GM12878 (cell line): ENCODE results near the gene ITIH2. TPM values are rescaled to one million over a fixed set of nuclear protein-coding genes. Genes with fewer than 3 reads are reported as not detected.

Source experiments
- CBX5 ChIP-seq: sonication (generic); IDR thresholded peaks from 2 replicates; pipeline ENCODE4 v1.6.1; 2016; ENCODE audit warnings: low read depth, moderate library complexity, mild to moderate bottlenecking, inconsistent platforms
- ESRRA ChIP-seq: IDR thresholded peaks from 2 replicates; pipeline ENCODE4 v1.6.1; 2012; ENCODE audit warnings: mild to moderate bottlenecking, low read length, improper control_type of control experiment
- MTA3 ChIP-seq: IDR thresholded peaks from 2 replicates; pipeline ENCODE4 v1.6.1; 2012; ENCODE audit warnings: low read length, inconsistent platforms, borderline replicate concordance
- PAX5 ChIP-seq: IDR thresholded peaks from 2 replicates; pipeline ENCODE4 v1.6.1; 2011; ENCODE audit warnings: low read depth, low read length, borderline replicate concordance
- POLR2A ChIP-seq: IDR thresholded peaks from 2 replicates; pipeline ENCODE4 v1.6.1; 2011; ENCODE audit warnings: low read depth, mild to moderate bottlenecking, low read length
- STAT3 ChIP-seq: IDR thresholded peaks from 2 replicates; pipeline ENCODE4 v1.6.1; 2011; ENCODE audit warnings: low read depth, low read length, improper control_type of control experiment
- ZNF24 ChIP-seq: fragments of 450-650 bp; IDR thresholded peaks from 2 replicates; pipeline ENCODE4 v1.6.1; 2017; ENCODE audit warnings: antibody characterized with exemption, mild to moderate bottlenecking
- ZZZ3 ChIP-seq: IDR thresholded peaks from 2 replicates; pipeline ENCODE4 v1.6.1; 2011; ENCODE audit warnings: low read depth; ENCODE audit not compliant: control insufficient read depth, insufficient read length
- polyA plus RNA-seq, 11 experiments: library from polyadenylated mRNA; depleted of rRNA in 4 of 11; unstranded in 6 of 11; stranded (reverse) in 5 of 11; fragments of >200 nt; fragmentation: Nextera tagmentation in 4 of 11; fragmentation: Illumina TruSeq in 1 of 11; extraction: Ambion mirVana in 4 of 11; extraction: Trizol in 1 of 11; gene quantifications; 1 replicate in 1 of 11; 2 replicates in 10 of 11; pipeline versions ENCODE4 v1.2.1 to v1.2.3, GENCODE V29; 2011 to 2016; ENCODE audit warnings: inconsistent platforms in 2 of 11, missing spikeins in 2 of 11, low read depth in 1 of 11
- total RNA-seq, 4 experiments: library from RNA; depleted of rRNA in 3 of 4; stranded (reverse); fragments of >200 nt in 3 of 4; fragmentation: Illumina TruSeq in 1 of 4; extraction: Trizol in 1 of 4; gene quantifications; 2 replicates each; pipeline versions ENCODE4 v1.2.1 to v1.2.3, GENCODE V29; 2013 to 2021
- TF ChIP-seq, protein P1 (sequence below): fragments of 450-650 bp; IDR thresholded peaks from 2 replicates; pipeline ENCODE4 v1.6.1; 2016; ENCODE audit warnings: mild to moderate bottlenecking
- TF ChIP-seq, protein P2 (sequence below): fragments of 450-650 bp; IDR thresholded peaks from 2 replicates; pipeline ENCODE4 v1.6.1; 2017; ENCODE audit warnings: mild to moderate bottlenecking, moderate library complexity
- TF ChIP-seq, protein P3 (sequence below), 3 experiments: IDR thresholded peaks in 2 of 3; conservative IDR thresholded peaks in 1 of 3; 2 replicates each; pipeline ENCODE4 v1.5.1; 2011; ENCODE audit warnings: low read depth in 3 of 3, low read length in 3 of 3, mild to moderate bottlenecking in 3 of 3, control low read depth in 2 of 3, moderate library complexity in 2 of 3, inconsistent platforms in 1 of 3, mixed read lengths in 1 of 3; ENCODE audit not compliant: control insufficient read depth in 2 of 3, insufficient read depth in 1 of 3; ENCODE audit errors: extremely low read depth in 1 of 3
- TF ChIP-seq, protein P4 (sequence below): fragments of 450-650 bp; IDR thresholded peaks from 2 replicates; pipeline ENCODE4 v1.6.1; 2014; ENCODE audit warnings: mild to moderate bottlenecking

ITIH2 gene
- total and polyA plus RNA-seq, 10 of the 15 experiments (the other 5 are each of a cell fraction or from before 2014, with no cell fraction given), result 0.05 to 0.72 (median 0.53) TPM; not detected in 7

DNA sequence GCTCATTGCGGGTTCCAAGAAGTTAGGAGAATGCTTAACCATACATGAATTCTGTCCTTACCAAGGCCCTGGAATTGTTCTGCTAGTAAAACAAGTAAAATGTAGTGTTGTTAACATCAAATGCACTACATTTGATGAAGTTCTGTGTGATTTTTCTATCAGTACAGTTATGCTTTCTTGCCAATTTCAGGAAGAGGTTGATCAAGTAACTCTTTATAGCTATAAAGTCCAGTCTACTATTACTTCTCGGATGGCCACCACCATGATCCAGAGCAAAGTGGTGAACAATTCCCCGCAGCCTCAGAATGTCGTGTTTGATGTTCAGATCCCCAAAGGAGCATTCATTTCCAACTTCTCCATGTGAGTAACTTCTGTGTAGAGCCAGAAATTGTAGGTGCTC, 5.7 kb downstream of the ITIH2 start (continued):
- TF ChIP-seq, protein P1, sequence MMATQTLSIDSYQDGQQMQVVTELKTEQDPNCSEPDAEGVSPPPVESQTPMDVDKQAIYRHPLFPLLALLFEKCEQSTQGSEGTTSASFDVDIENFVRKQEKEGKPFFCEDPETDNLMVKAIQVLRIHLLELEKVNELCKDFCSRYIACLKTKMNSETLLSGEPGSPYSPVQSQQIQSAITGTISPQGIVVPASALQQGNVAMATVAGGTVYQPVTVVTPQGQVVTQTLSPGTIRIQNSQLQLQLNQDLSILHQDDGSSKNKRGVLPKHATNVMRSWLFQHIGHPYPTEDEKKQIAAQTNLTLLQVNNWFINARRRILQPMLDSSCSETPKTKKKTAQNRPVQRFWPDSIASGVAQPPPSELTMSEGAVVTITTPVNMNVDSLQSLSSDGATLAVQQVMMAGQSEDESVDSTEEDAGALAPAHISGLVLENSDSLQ, result no peak
- TF ChIP-seq MTA3 (no peak), ESRRA (no peak), ZNF24 (no peak), POLR2A (no peak), ZZZ3 (no peak), STAT3 (no peak), PAX5 (no peak), CBX5 (no peak)
- TF ChIP-seq, protein P2, sequence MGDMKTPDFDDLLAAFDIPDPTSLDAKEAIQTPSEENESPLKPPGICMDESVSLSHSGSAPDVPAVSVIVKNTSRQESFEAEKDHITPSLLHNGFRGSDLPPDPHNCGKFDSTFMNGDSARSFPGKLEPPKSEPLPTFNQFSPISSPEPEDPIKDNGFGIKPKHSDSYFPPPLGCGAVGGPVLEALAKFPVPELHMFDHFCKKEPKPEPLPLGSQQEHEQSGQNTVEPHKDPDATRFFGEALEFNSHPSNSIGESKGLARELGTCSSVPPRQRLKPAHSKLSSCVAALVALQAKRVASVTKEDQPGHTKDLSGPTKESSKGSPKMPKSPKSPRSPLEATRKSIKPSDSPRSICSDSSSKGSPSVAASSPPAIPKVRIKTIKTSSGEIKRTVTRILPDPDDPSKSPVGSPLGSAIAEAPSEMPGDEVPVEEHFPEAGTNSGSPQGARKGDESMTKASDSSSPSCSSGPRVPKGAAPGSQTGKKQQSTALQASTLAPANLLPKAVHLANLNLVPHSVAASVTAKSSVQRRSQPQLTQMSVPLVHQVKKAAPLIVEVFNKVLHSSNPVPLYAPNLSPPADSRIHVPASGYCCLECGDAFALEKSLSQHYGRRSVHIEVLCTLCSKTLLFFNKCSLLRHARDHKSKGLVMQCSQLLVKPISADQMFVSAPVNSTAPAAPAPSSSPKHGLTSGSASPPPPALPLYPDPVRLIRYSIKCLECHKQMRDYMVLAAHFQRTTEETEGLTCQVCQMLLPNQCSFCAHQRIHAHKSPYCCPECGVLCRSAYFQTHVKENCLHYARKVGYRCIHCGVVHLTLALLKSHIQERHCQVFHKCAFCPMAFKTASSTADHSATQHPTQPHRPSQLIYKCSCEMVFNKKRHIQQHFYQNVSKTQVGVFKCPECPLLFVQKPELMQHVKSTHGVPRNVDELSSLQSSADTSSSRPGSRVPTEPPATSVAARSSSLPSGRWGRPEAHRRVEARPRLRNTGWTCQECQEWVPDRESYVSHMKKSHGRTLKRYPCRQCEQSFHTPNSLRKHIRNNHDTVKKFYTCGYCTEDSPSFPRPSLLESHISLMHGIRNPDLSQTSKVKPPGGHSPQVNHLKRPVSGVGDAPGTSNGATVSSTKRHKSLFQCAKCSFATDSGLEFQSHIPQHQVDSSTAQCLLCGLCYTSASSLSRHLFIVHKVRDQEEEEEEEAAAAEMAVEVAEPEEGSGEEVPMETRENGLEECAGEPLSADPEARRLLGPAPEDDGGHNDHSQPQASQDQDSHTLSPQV, result no peak
- TF ChIP-seq, protein P3, sequence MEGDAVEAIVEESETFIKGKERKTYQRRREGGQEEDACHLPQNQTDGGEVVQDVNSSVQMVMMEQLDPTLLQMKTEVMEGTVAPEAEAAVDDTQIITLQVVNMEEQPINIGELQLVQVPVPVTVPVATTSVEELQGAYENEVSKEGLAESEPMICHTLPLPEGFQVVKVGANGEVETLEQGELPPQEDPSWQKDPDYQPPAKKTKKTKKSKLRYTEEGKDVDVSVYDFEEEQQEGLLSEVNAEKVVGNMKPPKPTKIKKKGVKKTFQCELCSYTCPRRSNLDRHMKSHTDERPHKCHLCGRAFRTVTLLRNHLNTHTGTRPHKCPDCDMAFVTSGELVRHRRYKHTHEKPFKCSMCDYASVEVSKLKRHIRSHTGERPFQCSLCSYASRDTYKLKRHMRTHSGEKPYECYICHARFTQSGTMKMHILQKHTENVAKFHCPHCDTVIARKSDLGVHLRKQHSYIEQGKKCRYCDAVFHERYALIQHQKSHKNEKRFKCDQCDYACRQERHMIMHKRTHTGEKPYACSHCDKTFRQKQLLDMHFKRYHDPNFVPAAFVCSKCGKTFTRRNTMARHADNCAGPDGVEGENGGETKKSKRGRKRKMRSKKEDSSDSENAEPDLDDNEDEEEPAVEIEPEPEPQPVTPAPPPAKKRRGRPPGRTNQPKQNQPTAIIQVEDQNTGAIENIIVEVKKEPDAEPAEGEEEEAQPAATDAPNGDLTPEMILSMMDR (IDR thresholded peaks at IDR 0.05 in 2 of 3, conservative IDR thresholded peaks at IDR 0.05 in 1 of 3; ENCODE audit: control insufficient read depth in 2 of 3, extremely low read depth in 1 of 3, insufficient read depth in 1 of 3, low read depth in 3 of 3, low read length in 3 of 3), result no peak
- TF ChIP-seq, protein P4, sequence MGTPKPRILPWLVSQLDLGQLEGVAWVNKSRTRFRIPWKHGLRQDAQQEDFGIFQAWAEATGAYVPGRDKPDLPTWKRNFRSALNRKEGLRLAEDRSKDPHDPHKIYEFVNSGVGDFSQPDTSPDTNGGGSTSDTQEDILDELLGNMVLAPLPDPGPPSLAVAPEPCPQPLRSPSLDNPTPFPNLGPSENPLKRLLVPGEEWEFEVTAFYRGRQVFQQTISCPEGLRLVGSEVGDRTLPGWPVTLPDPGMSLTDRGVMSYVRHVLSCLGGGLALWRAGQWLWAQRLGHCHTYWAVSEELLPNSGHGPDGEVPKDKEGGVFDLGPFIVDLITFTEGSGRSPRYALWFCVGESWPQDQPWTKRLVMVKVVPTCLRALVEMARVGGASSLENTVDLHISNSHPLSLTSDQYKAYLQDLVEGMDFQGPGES, result no peak
